ENCODE measurements around the gene ZMIZ1.

Gene ZMIZ1

DNA sequence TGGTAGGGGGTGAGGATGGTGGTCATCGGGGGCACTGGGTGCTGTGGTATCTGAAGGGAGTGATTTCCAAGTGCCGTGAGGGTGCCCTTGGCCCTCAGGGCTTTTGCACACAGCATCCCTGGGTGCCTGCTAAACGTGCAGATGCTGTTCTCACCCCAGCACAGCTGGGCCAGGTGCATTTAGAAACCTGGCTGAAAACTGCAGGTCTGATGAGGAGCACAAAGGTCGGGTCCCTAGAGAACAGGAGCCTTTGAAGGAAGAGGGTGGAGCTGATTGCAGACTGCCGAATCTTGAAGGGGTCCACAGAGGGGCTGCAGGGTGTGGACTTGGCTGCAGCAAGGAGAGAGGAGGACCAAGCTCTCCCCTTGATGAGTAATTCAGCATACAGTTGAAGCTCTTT is 32.0 kb downstream of the ZMIZ1 start:
- no peak for DNase-seq

DNA sequence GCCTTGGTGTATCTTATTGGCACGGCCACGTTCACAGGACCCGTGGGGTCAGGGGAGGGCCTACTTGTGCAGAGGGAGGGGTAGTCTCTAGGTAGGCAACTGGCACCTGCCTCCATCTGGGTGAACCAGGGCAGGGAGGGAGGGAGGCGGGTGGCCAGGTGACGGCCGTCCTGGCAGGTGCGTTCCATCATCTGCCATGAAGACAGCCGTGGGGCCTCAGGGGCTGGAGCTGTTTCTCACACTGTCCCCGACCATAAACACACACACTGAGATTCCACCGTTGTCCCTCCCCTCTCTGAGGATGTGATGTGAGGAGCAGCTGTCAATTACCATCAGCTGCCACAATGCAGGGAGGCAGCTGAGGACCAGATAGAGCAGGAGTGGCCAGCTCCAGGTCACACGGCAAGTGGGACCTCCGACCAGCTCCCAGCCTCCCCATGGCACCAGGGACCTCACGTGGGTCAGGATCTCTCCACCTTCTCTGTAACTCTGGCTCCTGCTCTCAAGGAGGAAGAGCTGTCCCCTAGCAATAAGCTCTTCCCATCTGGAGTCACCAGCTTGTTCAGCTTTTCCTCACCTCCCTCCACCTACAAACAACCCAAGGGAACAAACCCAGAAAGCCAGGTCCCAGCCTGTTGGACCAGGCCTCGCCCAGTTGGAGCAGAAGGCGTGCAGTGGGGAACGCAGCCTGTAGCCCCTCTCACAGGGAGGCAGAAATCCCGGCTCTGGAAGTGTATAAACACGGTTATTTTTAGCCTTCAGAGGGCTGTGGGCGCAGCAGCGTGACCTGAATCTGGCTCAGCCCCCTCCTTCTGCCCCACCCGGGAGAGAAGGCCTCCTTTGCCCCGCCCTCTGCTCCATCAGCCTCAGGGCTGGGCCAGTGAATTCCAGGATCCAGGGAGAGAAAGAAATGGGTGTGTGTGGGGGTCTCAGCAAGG is 33.1 kb downstream of the ZMIZ1 start:
- no peak for DNase-seq

DNA sequence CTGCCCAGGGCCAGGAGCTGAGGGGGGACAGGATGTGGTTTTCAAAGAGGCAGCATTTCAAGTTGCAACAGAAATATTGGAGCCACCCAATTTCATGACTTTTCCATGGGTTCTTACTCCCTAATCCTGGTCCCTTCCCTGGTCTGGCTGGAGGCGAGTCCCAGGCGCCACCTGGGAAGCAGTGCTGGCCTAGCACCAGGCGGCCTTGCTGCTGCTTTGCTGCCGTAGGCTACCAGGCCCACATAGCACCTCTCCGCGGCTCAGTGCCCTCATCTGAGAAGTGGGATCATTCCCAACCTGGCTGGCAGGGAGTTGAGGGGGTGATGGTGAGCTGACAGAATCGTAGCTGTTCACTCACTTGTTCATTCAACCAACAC is 33.7 kb downstream of the ZMIZ1 start:
- DNase-seq, result no peak

DNA sequence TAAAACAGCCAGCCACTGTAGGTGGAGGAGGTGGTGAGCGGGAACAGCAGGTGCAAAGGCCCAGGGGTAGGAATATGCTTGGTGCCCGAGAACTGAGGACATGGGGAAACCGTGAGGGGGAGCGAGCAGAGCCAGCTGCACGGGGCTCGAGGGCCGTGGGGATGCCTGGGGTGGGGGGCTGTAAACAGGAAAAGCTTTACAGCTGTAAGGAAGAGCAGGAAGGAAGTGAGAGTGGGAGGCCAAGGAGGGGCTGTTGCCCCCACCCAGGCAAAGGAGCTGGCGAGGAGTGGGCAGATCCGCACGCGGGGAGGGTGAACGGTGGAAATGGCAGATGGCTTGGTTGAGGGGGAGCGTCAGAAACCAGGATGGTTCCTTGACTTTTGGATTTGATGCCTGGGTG is 34.4 kb downstream of the ZMIZ1 start:
- no peak for DNase-seq

DNA sequence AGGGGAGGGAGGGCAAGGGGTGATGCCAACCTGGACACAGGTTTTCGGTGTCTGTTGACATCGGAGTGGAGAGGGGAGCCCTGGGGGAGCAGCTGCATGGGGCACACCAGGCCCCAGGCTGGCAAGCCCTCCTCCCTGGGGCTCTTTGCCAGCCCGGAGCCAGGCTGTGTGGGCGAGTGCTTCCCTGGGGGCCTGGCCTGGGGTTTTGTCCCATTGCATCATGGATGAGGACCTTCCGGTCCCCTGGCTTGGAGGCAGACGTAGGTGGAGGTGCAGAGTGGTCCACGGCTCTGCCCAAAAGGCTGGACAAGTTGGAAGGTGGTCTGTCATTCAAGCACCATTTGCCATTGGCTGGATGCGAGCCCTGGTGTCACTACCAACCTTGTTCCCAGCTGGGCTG is 34.8 kb downstream of the ZMIZ1 start:
- DNase-seq, result no peak

DNA sequence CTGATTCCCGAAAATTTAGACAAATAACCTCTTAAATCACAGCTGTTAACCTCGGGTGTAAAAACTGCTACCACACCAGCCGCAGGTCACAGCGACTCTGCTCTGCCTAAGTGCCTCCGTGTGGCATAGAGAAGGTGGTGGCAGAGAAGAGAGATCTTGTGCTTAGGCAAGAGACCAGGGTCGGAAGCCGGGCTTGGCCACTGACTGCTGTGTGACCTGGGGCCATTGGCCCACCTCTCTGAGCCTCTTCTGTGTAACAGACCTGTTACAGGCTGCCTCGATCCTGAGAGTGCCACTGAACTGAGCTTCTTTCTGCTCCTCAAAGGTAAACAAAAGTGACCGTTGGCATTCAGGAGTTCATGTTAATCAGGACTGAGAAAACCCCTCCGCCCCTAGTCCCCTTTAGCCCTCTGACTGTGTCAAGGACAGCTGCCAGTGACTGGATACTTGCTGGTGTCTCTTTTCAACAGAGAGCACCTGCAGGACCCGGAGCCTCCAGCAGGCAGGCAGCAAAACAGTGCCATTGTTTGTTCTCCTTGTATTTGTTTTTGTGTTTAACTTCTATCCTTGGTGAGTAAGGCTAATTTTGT is 36.5 kb downstream of the ZMIZ1 start:
- DNase-seq, result no peak

DNA sequence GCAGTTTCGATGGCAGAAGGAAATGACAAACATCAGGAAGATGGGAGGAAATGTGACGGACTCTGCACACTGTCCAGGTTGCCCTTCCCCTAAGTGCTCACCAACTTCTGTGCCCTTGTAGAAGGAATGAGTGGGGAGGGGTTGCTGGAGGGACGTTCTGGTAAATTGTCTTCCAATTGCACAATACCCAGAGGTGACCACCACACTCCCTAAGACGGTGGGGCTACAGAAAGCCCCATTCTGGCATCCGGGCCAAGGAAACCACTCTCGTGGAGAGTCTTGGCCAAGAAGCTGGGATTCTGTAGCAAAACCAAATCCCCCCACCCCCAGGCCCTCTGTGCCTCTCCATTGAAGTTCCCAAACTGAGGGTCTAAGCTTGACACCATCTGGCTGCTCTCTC is 37.1 kb downstream of the ZMIZ1 start:
- DNase-seq, result no peak

DNA sequence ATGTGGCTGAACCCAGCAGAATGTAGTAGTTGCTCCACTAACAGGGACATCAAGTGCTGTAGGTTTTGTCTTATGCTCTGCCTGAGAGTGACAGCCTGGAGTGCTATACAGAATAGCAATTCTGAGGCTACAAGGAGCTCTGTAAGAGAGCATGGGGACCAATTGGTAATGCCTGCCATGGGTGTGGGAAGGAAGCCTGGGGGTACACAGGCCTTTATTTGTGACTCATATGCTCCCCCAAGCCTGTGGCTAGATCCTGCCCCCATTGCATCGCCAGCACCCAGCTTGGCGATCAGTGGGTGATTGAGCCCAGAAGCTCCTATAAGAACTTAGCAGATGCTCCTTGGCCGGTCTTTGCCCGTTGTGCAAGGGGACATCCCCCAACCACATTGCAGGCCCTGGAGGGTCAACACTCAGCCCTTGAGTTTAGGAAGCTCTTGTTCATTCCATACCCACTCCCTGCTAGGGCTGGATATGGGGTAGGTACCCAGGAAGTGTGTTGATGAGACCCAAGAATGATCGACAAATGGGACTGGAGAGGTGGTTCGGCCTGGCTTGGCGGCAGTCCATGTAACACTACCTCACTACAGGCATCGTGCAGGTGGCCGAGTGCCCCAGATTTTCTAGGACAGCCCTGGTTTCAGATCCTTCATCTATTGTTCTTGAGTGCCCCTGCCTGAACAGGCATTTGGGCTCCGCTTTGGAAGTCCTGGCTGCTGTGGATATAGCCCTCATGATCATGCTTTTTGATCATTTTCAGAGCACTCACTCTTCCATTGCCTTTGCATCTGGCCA is 37.7 kb downstream of the ZMIZ1 start:
- no peak for DNase-seq

DNA sequence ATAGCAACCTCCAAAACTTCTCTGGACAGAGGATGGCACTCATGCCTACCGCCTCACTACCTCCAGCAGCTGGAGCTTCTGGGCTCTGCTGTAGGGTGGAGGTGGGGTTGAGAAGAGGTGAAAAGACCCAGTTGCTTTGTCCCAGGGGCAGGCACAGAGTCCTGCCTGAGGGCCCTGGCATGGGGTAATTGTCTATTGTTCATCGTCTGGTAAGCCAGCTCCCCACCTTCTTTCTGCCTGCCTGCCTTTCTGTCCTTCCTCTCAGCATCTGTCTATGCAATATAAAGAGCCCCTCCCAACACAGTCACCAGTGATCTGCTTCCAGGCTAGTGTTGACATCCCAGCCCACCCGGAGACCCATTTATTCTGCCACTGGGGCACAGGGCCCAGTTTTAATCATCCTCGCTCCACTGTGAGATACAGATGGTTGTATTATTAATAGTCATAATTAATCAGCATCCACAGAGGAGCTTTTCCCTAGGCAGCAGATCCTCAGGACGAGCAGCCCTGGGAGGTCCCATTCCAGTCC is 39.0 kb downstream of the ZMIZ1 start:
- DNase-seq, result no peak

DNA sequence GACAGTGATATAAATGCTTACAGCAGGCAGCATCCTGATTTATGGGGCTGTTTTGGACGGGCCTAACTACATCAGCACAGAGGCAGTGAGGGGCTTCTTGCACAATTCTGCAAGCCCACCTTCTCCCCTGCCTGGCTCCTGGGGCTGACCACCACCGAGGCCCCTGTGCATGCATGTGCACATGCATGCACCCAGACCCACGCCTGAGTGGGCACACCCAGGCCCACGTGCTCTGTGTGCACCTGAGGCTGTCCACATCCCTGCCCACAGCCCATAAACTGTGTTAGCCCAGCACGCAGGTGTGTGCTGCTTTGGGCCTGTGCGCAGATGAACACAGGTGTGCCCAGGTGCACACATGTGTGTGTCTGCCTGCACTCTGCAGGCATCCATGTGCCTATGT is 40.0 kb downstream of the ZMIZ1 start:
- no peak for DNase-seq

DNA sequence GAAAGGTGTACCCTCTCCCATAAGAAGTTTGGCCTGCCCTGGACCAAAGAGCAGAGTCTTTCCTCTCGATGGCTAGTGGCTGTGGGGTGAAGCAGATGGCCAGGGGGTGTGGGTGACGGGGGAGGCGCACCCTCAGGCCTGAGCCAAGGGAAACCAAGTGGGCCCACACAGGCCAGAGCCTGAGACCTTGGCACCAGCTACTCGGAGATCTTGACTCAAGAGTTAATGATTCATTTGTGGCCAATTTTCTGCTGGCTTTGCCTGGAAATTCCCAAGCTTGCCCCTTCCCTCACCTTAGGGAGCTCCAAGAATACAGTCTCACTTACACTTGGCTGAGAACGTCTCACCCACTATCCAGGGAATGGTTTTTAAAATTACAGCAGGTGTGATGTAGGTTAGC is 42.7 kb downstream of the ZMIZ1 start:
- DNase-seq, result no peak

DNA sequence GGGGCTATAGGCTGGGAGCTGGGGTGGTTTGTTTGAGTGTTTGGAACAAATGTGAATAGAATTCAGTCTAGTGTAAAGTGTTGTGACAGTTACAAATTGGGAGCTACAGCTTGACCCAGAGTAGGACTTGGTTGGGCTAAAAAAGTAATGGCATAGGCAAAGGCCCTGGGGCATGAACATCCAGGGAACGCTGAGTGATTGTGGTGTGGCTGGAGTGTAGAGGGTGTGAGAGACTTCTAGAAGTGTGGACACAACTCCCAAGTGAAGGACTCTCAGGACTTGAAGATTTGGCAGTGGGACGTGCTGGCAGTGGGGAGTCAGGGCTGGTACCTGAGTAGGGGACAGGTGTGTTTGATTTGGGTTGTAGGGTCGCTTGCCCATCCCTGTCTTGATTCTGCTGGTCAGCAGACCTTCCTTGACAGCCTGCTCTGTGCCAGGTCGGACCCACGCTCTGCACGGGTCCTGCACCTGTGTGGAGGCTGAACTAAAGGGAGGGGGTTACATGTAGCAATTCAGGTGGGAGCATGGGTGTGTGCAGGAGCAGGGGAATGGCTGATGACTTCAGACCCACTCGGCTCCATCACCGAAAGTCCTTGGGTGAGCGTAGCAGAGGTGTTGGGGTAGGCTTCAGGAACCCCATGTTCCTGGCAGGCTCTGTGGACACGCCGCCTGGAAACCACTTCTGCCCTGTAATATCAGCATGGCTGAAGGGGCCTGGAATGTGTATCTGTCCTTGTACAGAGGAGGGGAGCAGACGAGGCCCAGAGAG is 43.3 kb downstream of the ZMIZ1 start:
- no peak for DNase-seq

DNA sequence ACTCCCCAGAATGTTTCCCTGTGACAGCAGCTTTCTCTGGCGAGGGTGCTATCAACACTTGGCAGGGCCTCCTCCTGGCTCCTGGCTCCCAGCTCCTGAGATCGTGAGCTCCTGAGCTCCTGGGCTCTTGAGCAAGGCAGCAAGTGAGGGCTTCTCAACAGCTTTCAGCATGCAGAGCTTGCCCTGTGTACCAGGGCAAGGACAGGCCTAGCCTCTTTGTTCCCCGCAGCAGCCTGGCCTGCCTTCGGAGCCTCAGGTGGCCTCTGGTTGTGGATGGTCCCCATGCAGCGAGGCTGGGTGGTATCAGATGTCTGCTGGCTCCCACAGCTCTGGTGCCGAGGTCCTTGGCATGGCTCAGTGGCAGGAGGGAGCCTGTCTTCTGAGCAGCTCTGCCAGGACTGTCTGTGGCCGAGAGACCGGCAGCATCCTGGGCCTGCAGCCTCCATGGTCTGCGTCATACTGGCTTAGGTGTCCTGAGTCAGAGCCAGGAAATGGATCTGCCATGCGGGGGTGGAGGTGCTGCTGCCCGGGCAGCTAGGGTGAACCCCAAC is 44.2 kb downstream of the ZMIZ1 start:
- no peak for DNase-seq

DNA sequence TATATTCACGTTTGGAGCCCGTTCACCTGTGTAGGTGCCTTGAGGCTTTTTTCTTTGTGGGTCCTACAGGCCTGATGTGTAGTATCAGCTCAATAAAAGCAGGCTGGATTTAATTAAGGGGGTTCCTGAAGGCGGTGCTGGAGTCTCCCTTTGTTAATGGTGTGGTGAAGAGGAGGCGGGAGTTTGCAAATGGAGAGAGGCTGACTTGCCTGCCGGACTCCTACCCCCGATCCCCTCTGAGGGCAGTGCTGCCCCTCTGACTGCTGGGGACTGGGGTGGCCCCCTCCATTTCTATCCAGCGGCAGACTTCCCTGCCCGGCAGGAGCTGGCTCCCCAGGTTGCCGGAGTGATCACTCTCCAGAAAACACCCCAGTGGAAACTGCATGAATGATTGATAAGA is 45.1 kb downstream of the ZMIZ1 start:
- DNase-seq, result no peak

DNA sequence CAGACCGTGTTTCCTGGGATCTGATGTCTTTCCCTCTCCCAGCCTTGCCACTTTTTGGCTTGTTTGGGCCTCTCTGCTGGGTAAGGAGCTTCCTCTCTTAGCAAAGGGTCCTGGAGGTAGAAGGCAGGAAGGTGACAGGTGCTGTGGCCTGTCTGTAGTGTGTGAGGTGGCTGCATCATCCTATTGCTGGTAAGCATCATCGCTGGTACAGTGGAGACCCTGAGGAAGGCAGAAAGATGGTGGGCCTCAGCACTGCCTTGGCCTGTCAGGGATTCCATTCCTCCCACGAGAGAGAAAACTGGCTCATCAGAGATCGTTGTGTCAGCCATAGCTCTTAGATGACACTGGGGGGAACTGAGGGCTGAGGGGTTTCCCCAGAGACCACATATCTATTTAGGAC is 46.5 kb downstream of the ZMIZ1 start:
- DNase-seq, result no peak

DNA sequence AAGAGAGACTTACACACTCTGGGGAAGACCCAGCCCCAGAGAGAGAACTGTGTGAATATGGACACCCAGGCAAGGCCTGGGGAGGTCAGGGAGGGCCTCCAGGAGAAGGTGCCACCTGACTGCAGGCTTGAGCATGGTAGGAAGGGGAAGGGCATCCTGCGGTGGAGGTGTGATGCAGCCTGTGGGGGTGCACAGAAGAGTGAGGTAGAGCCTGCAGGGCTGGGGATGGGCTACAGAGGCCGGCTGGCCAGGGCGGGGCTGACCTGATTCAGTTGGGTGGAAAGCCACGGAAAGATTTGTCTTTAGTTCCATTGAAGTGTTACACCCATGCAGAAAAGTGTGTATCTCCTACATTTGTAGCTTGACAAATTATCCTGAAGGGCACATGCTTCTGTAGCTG is 47.6 kb downstream of the ZMIZ1 start:
- DNase-seq, result peak; percentile 6

DNA sequence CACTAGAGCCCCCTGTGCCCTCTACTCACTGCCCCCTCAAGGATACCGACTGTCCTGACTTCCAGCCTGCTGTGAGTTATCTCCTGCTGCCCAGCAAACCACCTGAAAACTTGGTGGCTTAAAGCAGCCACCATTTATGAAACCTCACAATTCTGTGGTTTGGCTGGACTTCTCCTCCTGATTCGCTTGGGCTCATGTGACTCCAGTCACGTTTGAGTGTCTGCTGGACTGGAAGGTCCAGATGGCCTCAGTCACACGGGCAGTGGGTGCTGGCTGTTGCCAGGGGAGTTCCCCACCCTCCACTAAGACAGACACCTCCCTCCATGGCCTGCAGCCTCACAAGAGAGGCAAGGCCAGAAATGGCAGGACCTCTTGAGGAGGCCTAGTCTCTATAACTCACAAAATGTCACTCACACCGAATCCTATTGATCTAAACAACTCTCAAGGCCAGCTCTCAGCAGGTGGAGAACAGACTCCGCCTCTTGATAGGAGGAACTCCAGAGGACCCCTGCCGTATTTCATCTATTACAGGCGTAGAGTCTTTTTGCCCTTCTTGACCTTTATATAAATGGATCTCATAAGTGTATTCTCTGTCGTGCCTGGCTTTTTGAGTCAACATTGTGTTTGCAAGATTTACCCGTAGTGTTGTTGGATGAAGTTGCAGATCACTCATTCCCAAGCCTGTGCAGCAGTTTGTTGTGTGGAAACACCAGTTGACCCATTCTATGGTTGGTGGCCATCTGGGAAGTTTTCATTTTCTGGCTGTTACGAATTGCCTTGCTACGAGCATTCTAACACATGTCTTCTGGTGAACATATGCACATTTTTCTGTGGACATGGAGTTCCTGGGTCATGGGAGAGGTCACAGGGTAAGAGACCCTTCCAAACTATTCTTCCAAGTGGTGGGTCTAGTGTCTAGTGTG is 48.3 kb downstream of the ZMIZ1 start:
- DNase-seq, result no peak

DNA sequence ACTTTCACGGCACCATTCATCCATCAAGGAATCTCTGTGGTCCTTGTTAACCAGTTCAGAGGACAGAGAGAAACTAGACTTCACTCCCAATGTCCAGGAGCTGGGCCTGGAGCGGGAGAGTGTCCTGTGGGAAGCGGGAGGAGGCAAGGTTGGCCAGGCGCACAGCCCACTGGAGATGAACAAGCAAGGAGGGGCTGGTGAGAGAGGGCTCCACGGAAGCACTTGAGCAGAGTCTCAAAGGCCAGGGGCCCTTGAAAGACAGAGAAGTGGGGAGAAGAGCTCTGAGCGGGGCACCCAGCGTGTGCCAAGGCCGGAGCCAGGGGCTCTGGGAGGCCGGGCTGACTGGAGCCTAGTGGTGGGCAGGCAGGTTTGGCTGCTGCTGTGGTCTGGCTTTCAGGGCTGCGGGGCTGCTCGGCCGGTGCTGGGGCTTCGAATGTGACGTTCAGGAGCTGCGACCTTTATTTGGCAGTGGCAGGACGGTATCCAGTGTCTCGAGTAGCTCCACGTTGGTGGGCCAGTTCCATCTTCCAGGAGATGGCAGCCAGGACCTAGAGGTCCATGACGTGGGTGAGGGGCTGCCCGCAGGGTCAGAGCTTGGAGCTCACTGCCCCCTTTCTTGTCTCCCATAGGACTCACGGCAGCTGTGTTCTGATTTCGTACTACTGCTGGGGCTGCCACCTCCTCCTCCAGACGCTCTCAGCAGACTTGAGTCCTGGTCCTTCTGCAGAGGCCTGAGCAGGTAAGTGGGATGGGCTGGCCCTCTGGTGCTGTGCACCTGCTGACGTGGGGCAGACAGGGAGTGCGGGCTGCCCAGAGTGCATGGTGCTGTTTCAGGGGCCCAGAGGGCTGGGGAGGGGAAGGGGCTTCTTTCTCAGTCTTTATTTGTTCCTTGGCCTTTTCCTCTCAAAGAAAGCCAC is 49.8 kb downstream of the ZMIZ1 start:
- no peak for DNase-seq

DNA sequence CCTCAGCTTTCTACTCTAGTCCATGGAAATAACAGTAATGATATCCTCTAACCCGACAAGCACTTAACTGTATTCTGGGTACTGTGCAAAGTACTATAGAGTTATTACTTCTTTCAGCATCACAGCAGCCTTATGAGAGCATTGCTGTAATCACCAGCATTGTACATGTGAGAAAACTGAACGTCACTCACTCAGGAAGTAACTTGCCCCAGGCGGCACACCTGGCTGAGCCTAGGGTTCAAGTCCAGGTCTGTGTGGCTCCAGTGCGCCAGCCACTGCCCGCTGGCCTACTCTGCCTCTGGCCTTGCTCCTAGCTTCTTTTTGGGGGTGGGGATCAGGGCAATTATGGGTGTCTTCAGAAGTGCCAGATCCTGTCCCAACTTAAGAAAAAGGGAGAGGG is 50.5 kb downstream of the ZMIZ1 start:
- no peak for DNase-seq

DNA sequence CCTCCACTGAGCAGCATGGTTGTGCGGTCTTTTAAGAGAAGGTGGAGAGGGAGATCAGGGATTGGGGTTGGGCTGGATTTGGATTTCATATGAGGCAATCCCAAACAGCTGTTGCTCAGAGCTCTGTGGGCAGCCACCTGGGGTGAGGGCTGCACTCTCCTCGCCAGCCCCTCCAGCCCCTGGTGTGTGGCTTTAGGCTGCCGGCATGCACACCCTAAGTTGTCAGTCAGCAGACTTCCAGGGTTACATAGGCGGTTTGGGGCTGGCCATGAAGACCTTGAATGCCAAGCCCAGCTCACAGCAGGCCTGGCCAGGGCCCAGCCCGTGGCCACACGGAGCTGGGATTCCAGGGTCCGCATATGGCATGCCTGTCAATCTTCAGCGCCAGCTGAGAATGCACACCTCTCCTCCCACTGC is 54.8 kb downstream of the ZMIZ1 start:
- DNase-seq, result no peak
